Measurements from ENCODE around the gene SPDEF.

SPDEF gene

DNA sequence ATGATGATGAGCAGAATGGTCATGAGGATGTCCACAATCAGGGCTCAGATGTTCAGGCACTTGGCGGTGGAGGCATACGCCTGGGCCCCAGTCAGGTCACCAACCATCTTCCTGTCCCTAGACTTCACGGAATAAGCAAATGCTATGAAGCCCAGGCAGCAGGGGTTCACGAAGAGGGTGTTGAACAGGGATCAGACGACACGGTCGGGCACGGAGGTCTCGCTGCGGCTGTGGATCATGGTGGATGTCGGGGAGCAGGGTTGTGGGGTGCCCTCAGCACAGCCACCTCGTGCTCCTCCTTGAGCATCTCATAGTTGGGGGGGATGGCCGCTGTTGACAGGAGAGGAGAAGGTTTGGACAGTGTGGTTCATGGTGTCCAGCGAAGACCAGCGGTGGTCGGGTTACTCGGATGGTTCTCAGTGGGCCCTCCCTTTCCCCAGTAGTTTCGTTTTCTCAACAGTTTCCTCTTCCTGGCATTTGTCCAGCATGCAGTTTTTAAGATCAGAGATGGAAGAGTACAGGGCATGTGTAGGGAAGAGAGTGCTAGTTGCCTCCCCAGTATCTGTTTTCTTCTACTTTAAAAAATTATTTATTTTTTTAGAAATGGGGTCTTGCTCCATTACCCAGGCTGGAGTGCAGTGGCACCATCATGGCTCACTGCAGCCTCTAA lies 20.3 kb upstream of the SPDEF start:
- TF ChIP-seq, protein P1, sequence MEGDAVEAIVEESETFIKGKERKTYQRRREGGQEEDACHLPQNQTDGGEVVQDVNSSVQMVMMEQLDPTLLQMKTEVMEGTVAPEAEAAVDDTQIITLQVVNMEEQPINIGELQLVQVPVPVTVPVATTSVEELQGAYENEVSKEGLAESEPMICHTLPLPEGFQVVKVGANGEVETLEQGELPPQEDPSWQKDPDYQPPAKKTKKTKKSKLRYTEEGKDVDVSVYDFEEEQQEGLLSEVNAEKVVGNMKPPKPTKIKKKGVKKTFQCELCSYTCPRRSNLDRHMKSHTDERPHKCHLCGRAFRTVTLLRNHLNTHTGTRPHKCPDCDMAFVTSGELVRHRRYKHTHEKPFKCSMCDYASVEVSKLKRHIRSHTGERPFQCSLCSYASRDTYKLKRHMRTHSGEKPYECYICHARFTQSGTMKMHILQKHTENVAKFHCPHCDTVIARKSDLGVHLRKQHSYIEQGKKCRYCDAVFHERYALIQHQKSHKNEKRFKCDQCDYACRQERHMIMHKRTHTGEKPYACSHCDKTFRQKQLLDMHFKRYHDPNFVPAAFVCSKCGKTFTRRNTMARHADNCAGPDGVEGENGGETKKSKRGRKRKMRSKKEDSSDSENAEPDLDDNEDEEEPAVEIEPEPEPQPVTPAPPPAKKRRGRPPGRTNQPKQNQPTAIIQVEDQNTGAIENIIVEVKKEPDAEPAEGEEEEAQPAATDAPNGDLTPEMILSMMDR (IDR thresholded peaks at IDR 0.05; ENCODE audit: control insufficient read depth, extremely low read depth, insufficient read depth): no peak
- no peak for DNase-seq (ENCODE audit: low read depth)
- no peak overlapping the region for H3K4me3 ChIP-seq (ENCODE audit: low read depth, low read length)

- H3K4me3 ChIP-seq (ENCODE audit: low read depth, low read length): no peak overlapping the region
- TF ChIP-seq, protein P1 (IDR thresholded peaks at IDR 0.05; ENCODE audit: control insufficient read depth, extremely low read depth, insufficient read depth): no peak
- DNase-seq (ENCODE audit: low read depth): no peak
Measured at GRCh38 chr6:34575326-34575725, 19.2 kb upstream of the SPDEF start.

DNA sequence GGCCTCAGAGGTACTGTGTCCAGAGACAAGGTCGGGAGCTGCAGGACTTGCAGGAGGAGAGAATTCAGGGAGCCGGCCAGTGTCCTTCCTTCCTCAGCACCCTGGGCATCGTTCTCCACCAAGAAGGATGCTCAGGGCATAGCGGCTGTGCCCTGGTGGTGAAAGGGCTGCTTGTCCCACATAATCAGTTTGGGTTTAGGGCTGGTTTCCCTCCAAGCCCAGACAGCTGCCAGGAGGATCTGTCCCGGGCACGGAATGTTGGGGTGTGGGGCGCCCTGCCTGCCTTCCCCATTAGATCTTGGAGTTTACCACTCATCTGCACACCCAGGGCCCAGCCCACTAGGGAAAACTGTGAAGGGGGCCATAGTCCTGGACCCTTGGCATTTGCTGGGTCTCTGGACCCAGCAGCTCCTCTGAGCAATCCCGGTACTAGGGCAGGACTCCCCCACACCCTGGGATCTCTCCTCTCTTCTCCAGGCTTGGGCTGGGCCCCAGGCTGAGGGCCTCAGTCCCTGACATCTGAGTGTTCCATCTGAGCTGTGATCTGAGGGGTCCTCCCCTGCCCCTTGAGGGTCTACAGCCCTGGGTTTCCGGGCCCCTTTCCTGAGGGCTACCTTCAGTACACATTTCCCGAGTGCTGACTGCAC lies 18.6 kb upstream of the SPDEF start:
- TF ChIP-seq, protein P1 (IDR thresholded peaks at IDR 0.05; ENCODE audit: control insufficient read depth, extremely low read depth, insufficient read depth): no peak
- no peak overlapping the region for H3K4me3 ChIP-seq (ENCODE audit: low read depth, low read length)
- no peak for DNase-seq (ENCODE audit: low read depth)

DNA sequence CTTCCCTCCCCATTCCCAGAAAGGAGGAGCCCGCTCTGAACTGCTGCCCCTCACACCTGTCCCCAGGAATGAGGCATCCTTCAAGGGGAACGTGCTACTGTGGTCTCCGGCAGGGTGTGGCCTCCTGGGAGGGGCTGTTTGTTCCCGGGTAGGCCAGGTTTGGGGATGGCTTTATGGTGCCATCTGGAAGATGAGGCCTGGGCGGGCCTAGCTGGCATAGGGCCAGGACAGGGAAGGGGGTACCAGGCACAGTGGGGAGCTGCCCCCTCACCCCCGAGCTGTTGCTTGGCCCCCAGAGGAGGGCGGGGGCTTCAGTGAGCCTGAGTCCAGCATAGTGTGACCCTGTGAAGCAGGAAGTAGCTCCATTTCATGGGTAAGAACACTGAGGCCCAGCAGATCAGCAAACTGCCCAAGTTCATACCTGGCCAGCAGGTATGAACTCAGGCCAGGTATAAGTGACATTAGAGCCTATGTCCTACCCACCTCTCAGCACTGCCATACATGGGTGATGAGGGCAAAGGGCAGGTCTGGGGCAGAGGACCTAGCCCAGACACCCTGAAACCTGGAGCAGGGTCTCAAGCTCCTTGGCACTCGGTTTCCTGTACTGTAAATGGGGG lies 17.5 kb upstream of the SPDEF start:
- no peak for DNase-seq (ENCODE audit: low read depth)
- H3K4me3 ChIP-seq (ENCODE audit: low read depth, low read length): no peak overlapping the region
- TF ChIP-seq, protein P1 (IDR thresholded peaks at IDR 0.05; ENCODE audit: control insufficient read depth, extremely low read depth, insufficient read depth): no peak

DNA sequence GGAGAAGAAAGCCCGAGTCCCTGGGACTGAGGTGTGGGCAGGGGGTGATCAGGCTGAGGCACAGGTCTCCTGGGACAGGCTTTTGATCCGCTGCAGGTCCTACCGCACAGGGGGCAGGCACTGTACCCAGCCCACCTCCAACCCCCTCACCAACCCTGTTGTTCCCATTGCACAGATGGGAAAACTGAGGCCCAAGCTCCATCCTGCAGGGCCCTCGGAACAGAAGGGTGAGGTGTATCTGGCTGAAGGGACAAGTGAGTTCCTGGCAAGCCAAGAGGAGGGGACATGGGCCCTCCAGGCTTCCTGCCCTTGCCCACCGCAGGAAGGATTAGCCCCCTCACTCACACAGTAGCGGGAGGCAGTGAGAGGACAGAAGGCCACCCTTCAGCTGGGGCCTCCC lies 16.5 kb upstream of the SPDEF start:
- DNase-seq (ENCODE audit: low read depth): no peak
- TF ChIP-seq, protein P1 (IDR thresholded peaks at IDR 0.05; ENCODE audit: control insufficient read depth, extremely low read depth, insufficient read depth): no peak
- no peak overlapping the region for H3K4me3 ChIP-seq (ENCODE audit: low read depth, low read length)

GRCh38 chr6:34572021-34572420 lies 15.9 kb upstream of the SPDEF start:
- H3K4me3 ChIP-seq (ENCODE audit: low read depth, low read length): no peak overlapping the region
- no peak for DNase-seq (ENCODE audit: low read depth)
- TF ChIP-seq, protein P1 (IDR thresholded peaks at IDR 0.05; ENCODE audit: control insufficient read depth, extremely low read depth, insufficient read depth): no peak
